Measurements from ENCODE around the gene SDHA.
"Not testable (repeated sequence)": the region's sequence is repeated elsewhere in the genome, so short reads cannot be mapped to it uniquely, and the experiment has no call there.

The SDHA gene

GRCh38 chr5:256347-256746 is 38.2 kb downstream of the SDHA start:
- not testable (repeated sequence) for H3K9me3 ChIP-seq (ENCODE audit: control insufficient read depth, insufficient read depth, low read length); H3K27me3 ChIP-seq (ENCODE audit: control insufficient read depth, insufficient read depth, low read length); DNase-seq (ENCODE audit: low read depth, low spot score); H3K4me1 ChIP-seq (ENCODE audit: control insufficient read depth, insufficient read depth, low read length); H3K27ac ChIP-seq (ENCODE audit: low read length); H3K4me3 ChIP-seq (ENCODE audit: low read length)
- no CpG with 5 or more reads among the region's 8 CpGs for WGBS (ENCODE audit: insufficient coverage, insufficient read length)
- peaks cover 18% of the 10 kb centered on the region for H3K36me3 ChIP-seq (ENCODE audit: control insufficient read depth, insufficient read depth, low read length)

GRCh38 chr5:257148-257547 is 39.0 kb downstream of the SDHA start:
- no peak for DNase-seq (ENCODE audit: low read depth, low spot score)
- no peaks in the 10 kb centered on the region; the same call in 1 of the 2 replicates for H3K4me1 ChIP-seq (ENCODE audit: control insufficient read depth, insufficient read depth, low read length)
- H3K36me3 ChIP-seq (ENCODE audit: control insufficient read depth, insufficient read depth, low read length): peaks cover 18% of the 10 kb centered on the region
- H3K27ac ChIP-seq (ENCODE audit: low read length): no peak overlapping the region
- no peaks in the 10 kb centered on the region for H3K27me3 ChIP-seq (ENCODE audit: control insufficient read depth, insufficient read depth, low read length)
- H3K4me3 ChIP-seq (ENCODE audit: low read length): no peak overlapping the region
- no peaks in the 10 kb centered on the region for H3K9me3 ChIP-seq (ENCODE audit: control insufficient read depth, insufficient read depth, low read length)
- no CpG with 5 or more reads among the region's 13 CpGs for WGBS (ENCODE audit: insufficient coverage, insufficient read length)

GRCh38 chr5:263275-263974 is 45.3 kb downstream of the SDHA start:
- not testable (repeated sequence) for H3K27ac ChIP-seq (ENCODE audit: low read length); H3K4me1 ChIP-seq (ENCODE audit: control insufficient read depth, insufficient read depth, low read length); DNase-seq (ENCODE audit: low read depth, low spot score); H3K4me3 ChIP-seq (ENCODE audit: low read length); H3K9me3 ChIP-seq (ENCODE audit: control insufficient read depth, insufficient read depth, low read length); H3K36me3 ChIP-seq (ENCODE audit: control insufficient read depth, insufficient read depth, low read length); H3K27me3 ChIP-seq (ENCODE audit: control insufficient read depth, insufficient read depth, low read length)
- WGBS (ENCODE audit: insufficient coverage, insufficient read length): no CpG with 5 or more reads among the region's 9 CpGs

- Histone ChIP-seq H3K4me1 (ENCODE audit: control insufficient read depth, insufficient read depth, low read length) (no peaks in the 10 kb centered on the region), H3K36me3 (ENCODE audit: control insufficient read depth, insufficient read depth, low read length) (peaks cover 5% of the 10 kb centered on the region), H3K4me3 (ENCODE audit: low read length) (no peak overlapping the region), H3K27me3 (ENCODE audit: control insufficient read depth, insufficient read depth, low read length) (no peaks in the 10 kb centered on the region), H3K27ac (ENCODE audit: low read length) (no peak overlapping the region), H3K9me3 (ENCODE audit: control insufficient read depth, insufficient read depth, low read length) (no peaks in the 10 kb centered on the region)
- WGBS (ENCODE audit: insufficient coverage, insufficient read length): no CpG with 5 or more reads among the region's 10 CpGs
- no peak for DNase-seq (ENCODE audit: low read depth, low spot score)
Measured at GRCh38 chr5:264338-264737, 46.2 kb downstream of the SDHA start.

- H3K4me3 ChIP-seq (ENCODE audit: low read length); H3K36me3 ChIP-seq (ENCODE audit: control insufficient read depth, insufficient read depth, low read length); H3K9me3 ChIP-seq (ENCODE audit: control insufficient read depth, insufficient read depth, low read length); DNase-seq (ENCODE audit: low read depth, low spot score); H3K4me1 ChIP-seq (ENCODE audit: control insufficient read depth, insufficient read depth, low read length); H3K27me3 ChIP-seq (ENCODE audit: control insufficient read depth, insufficient read depth, low read length); H3K27ac ChIP-seq (ENCODE audit: low read length): not testable (repeated sequence)
- WGBS (ENCODE audit: insufficient coverage, insufficient read length): no CpG with 5 or more reads among the region's 19 CpGs
Measured at GRCh38 chr5:266311-267026, 48.3 kb downstream of the SDHA start.

GRCh38 chr5:267716-268115 is 49.6 kb downstream of the SDHA start:
- H3K9me3 ChIP-seq (ENCODE audit: control insufficient read depth, insufficient read depth, low read length): no peaks in the 10 kb centered on the region
- WGBS (ENCODE audit: insufficient coverage, insufficient read length): no CpG with 5 or more reads among the region's 1 CpG
- no peak for DNase-seq (ENCODE audit: low read depth, low spot score)
- peaks cover 5% of the 10 kb centered on the region for H3K36me3 ChIP-seq (ENCODE audit: control insufficient read depth, insufficient read depth, low read length)
- H3K27ac ChIP-seq (ENCODE audit: low read length): no peak overlapping the region
- no peaks in the 10 kb centered on the region for H3K4me1 ChIP-seq (ENCODE audit: control insufficient read depth, insufficient read depth, low read length)
- H3K27me3 ChIP-seq (ENCODE audit: control insufficient read depth, insufficient read depth, low read length): no peaks in the 10 kb centered on the region
- H3K4me3 ChIP-seq (ENCODE audit: low read length): no peak overlapping the region

GRCh38 chr5:270340-270739 is 52.2 kb downstream of the SDHA start:
- H3K9me3 ChIP-seq (ENCODE audit: control insufficient read depth, insufficient read depth, low read length): no peaks in the 10 kb centered on the region
- H3K27me3 ChIP-seq (ENCODE audit: control insufficient read depth, insufficient read depth, low read length): no peaks in the 10 kb centered on the region
- no CpG with 5 or more reads among the region's 17 CpGs for WGBS (ENCODE audit: insufficient coverage, insufficient read length)
- no peak overlapping the region for H3K27ac ChIP-seq (ENCODE audit: low read length)
- H3K4me1 ChIP-seq (ENCODE audit: control insufficient read depth, insufficient read depth, low read length): no peaks in the 10 kb centered on the region
- DNase-seq (ENCODE audit: low read depth, low spot score): no peak
- peaks cover 6% of the 10 kb centered on the region; the same call in 1 of the 2 replicates for H3K36me3 ChIP-seq (ENCODE audit: control insufficient read depth, insufficient read depth, low read length)
- H3K4me3 ChIP-seq (ENCODE audit: low read length): no peak overlapping the region

- WGBS (ENCODE audit: insufficient coverage, insufficient read length): no CpG with 5 or more reads among the region's 41 CpGs
- DNase-seq (ENCODE audit: low read depth, low spot score); H3K27me3 ChIP-seq (ENCODE audit: control insufficient read depth, insufficient read depth, low read length); H3K4me1 ChIP-seq (ENCODE audit: control insufficient read depth, insufficient read depth, low read length); H3K36me3 ChIP-seq (ENCODE audit: control insufficient read depth, insufficient read depth, low read length); H3K27ac ChIP-seq (ENCODE audit: low read length); H3K9me3 ChIP-seq (ENCODE audit: control insufficient read depth, insufficient read depth, low read length): not testable (repeated sequence)
- peak overlapping the region; percentile 99 for H3K4me3 ChIP-seq (ENCODE audit: low read length)
Measured at GRCh38 chr5:271828-272167, 53.7 kb downstream of the SDHA start.

GRCh38 chr5:273091-273490 is 55.0 kb downstream of the SDHA start:
- not testable (repeated sequence) for H3K27me3 ChIP-seq (ENCODE audit: control insufficient read depth, insufficient read depth, low read length); H3K9me3 ChIP-seq (ENCODE audit: control insufficient read depth, insufficient read depth, low read length); H3K4me1 ChIP-seq (ENCODE audit: control insufficient read depth, insufficient read depth, low read length); H3K36me3 ChIP-seq (ENCODE audit: control insufficient read depth, insufficient read depth, low read length); DNase-seq (ENCODE audit: low read depth, low spot score); H3K4me3 ChIP-seq (ENCODE audit: low read length); H3K27ac ChIP-seq (ENCODE audit: low read length)
- WGBS (ENCODE audit: insufficient coverage, insufficient read length): no CpG with 5 or more reads among the region's 9 CpGs

GRCh38 chr5:273491-273890 is 55.4 kb downstream of the SDHA start:
- no CpG with 5 or more reads among the region's 7 CpGs for WGBS (ENCODE audit: insufficient coverage, insufficient read length)
- H3K27me3 ChIP-seq (ENCODE audit: control insufficient read depth, insufficient read depth, low read length); H3K36me3 ChIP-seq (ENCODE audit: control insufficient read depth, insufficient read depth, low read length); H3K9me3 ChIP-seq (ENCODE audit: control insufficient read depth, insufficient read depth, low read length); H3K4me1 ChIP-seq (ENCODE audit: control insufficient read depth, insufficient read depth, low read length); H3K27ac ChIP-seq (ENCODE audit: low read length); DNase-seq (ENCODE audit: low read depth, low spot score); H3K4me3 ChIP-seq (ENCODE audit: low read length): not testable (repeated sequence)

GRCh38 chr5:274346-274745 is 56.2 kb downstream of the SDHA start:
- no CpG with 5 or more reads among the region's 7 CpGs for WGBS (ENCODE audit: insufficient coverage, insufficient read length)
- DNase-seq (ENCODE audit: low read depth, low spot score); H3K4me3 ChIP-seq (ENCODE audit: low read length): not testable (repeated sequence)

More at GRCh38 chr5:274346-274745, 56.2 kb downstream of the SDHA start:
- not testable (repeated sequence) for H3K9me3 ChIP-seq (ENCODE audit: control insufficient read depth, insufficient read depth, low read length); H3K27me3 ChIP-seq (ENCODE audit: control insufficient read depth, insufficient read depth, low read length); H3K4me1 ChIP-seq (ENCODE audit: control insufficient read depth, insufficient read depth, low read length); H3K27ac ChIP-seq (ENCODE audit: low read length); H3K36me3 ChIP-seq (ENCODE audit: control insufficient read depth, insufficient read depth, low read length)

Measured in iPS DF 6.9 (cell line).